SK-N-SH (cell line): Measurements from ENCODE around the gene PRRX1. TPM values are rescaled to one million over a fixed set of nuclear protein-coding genes. Genes with fewer than 3 reads are reported as not detected.
A peak's percentile ranks its signal among the peaks of the same experiment; 100 is the strongest.

ENCODE experiments used
- CTCF ChIA-PET: fragments of 300-600, 350-600 bp; formaldehyde crosslinking; extraction: SDS; loops from one replicate; lab custom pipeline; 2021; lab: Yijun Ruan, JAX
- POLR2A ChIA-PET: fragments of 350-600 bp; sonication (Branson Sonifier 250); formaldehyde crosslinking; extraction: SDS; loops from one replicate; lab custom pipeline; 2020; ENCODE audit warnings: antibody characterized with exemption, inconsistent platforms; lab: Yijun Ruan, JAX
- DNase-seq: peaks from one replicate; pipeline ENCODE4 v3.0.0; 2012
- H2AFZ ChIP-seq: fragments of 200-600 bp; sonication (generic); 2 replicates; pipeline ENCODE4 v1.8.1; 2016; ENCODE audit warnings: antibody characterized with exemption, mild to moderate bottlenecking, low read depth
- H3F3A ChIP-seq: fragments of 200-600 bp; sonication (generic); replicated peaks from 2 replicates; pipeline ENCODE3; 2016; ENCODE audit warnings: antibody characterized with exemption, mild to moderate bottlenecking; ENCODE audit not compliant: insufficient read depth
- H3K27ac ChIP-seq, 2 experiments: fragments of 200-500 bp in 1 of 2; fragments of 200-600 bp in 1 of 2; sonication (Bioruptor generic) in 1 of 2; sonication (generic), shearing (Covaris generic) in 1 of 2; 2 replicates each; pipeline versions ENCODE4 v1.5.1 to v1.6.1; 2014 to 2016; ENCODE audit warnings: low read depth in 2 of 2, inconsistent platforms in 1 of 2, low read length in 1 of 2, mild to moderate bottlenecking in 1 of 2, mixed read lengths in 1 of 2
- H3K27me3 ChIP-seq: fragments of 200-600 bp; sonication (generic), shearing (Covaris generic); 2 replicates; pipeline ENCODE4 v1.6.1; 2016; ENCODE audit warnings: mixed run types; ENCODE audit not compliant: insufficient read depth
- H3K36me3 ChIP-seq, 2 experiments: fragments of 200-500 bp in 1 of 2; fragments of 200-600 bp in 1 of 2; sonication (Bioruptor generic) in 1 of 2; sonication (generic) in 1 of 2; replicated peaks in 1 of 2; 2 replicates each; pipeline versions ENCODE3 to v1.5.1; 2014 to 2016; ENCODE audit warnings: low read length in 1 of 2, mild to moderate bottlenecking in 1 of 2; ENCODE audit not compliant: insufficient read depth in 2 of 2, control insufficient read depth in 1 of 2
- H3K4me1 ChIP-seq, 2 experiments: fragments of 200-500 bp in 1 of 2; fragments of 200-600 bp in 1 of 2; sonication (Bioruptor generic) in 1 of 2; sonication (generic), shearing (Covaris generic) in 1 of 2; 2 replicates each; pipeline versions ENCODE4 v1.5.1 to v1.6.1; 2014 to 2016; ENCODE audit warnings: low read depth in 1 of 2, low read length in 1 of 2, mixed run types in 1 of 2; ENCODE audit not compliant: insufficient read depth in 2 of 2, control insufficient read depth in 1 of 2
- H3K4me2 ChIP-seq: fragments of 200-600 bp; sonication (generic), shearing (Covaris generic); 2 replicates; pipeline ENCODE4 v1.6.1; 2017; ENCODE audit warnings: mixed run types
- H3K4me3 ChIP-seq, 2 experiments: fragments of 200-500 bp in 1 of 2; fragments of 200-600 bp in 1 of 2; sonication (Bioruptor generic) in 1 of 2; sonication (generic), shearing (Covaris generic) in 1 of 2; 2 replicates each; pipeline versions ENCODE4 v1.5.1 to v1.8.1; 2014 to 2016; ENCODE audit warnings: low read depth in 2 of 2, inconsistent platforms in 1 of 2, low read length in 1 of 2, mild to moderate bottlenecking in 1 of 2, mixed read lengths in 1 of 2, moderate library complexity in 1 of 2
- H3K79me2 ChIP-seq: fragments of 200-600 bp; sonication (generic); 2 replicates; pipeline ENCODE4 v1.8.1; 2017; ENCODE audit warnings: mild to moderate bottlenecking; ENCODE audit not compliant: insufficient read depth
- H3K9ac ChIP-seq: fragments of 200-600 bp; sonication (generic); 2 replicates; pipeline ENCODE4 v1.6.1; 2017; ENCODE audit warnings: mixed run types
- H3K9me2 ChIP-seq: fragments of 200-600 bp; sonication (generic); 2 replicates; pipeline ENCODE4 v1.6.1; 2017; ENCODE audit warnings: mixed run types
- H3K9me3 ChIP-seq: fragments of 200-600 bp; sonication (generic); 2 replicates; pipeline ENCODE4 v1.6.1; 2017; ENCODE audit warnings: mixed run types, mild to moderate bottlenecking, moderate library complexity
- H4K20me1 ChIP-seq: fragments of 200-600 bp; sonication (generic); 2 replicates; pipeline ENCODE4 v1.6.1; 2017; ENCODE audit warnings: mild to moderate bottlenecking, mixed run types; ENCODE audit not compliant: insufficient read depth
- EP300 ChIP-seq, 2 experiments: IDR thresholded peaks; 2 replicates each; pipeline versions ENCODE4 v1.4.0 to v1.6.1; 2012; ENCODE audit warnings: borderline replicate concordance in 1 of 2, low read depth in 1 of 2, low read length in 1 of 2
- EZH2phosphoT487 ChIP-seq: fragments of 200-600 bp; sonication (generic); IDR thresholded peaks from 2 replicates; pipeline ENCODE4 v1.6.1; 2017; ENCODE audit warnings: low read depth, mixed run types, mild to moderate bottlenecking, antibody characterized with exemption, moderate library complexity, borderline replicate concordance
- FOSL2 ChIP-seq: IDR thresholded peaks from 2 replicates; pipeline ENCODE4 v1.4.0; 2012; ENCODE audit warnings: low read depth, mild to moderate bottlenecking, moderate library complexity, borderline replicate concordance
- FOXJ3 ChIP-seq: sonication (generic); formaldehyde crosslinking; IDR thresholded peaks from 2 replicates; pipeline ENCODE4 v1.5.1; 2020; ENCODE audit warnings: mild to moderate bottlenecking, missing genetic modification reagents
- GABPA ChIP-seq: IDR thresholded peaks from 2 replicates; pipeline ENCODE4 v1.4.0; 2012; ENCODE audit warnings: low read depth, mild to moderate bottlenecking
- GATA2 ChIP-seq: sonication (generic); formaldehyde crosslinking; IDR thresholded peaks from 2 replicates; pipeline ENCODE4 v1.5.0; 2020; ENCODE audit warnings: mild to moderate bottlenecking, missing genetic modification reagents
- JUND ChIP-seq: IDR thresholded peaks from 2 replicates; pipeline ENCODE4 v1.4.0; 2012
- MXI1 ChIP-seq: IDR thresholded peaks from 2 replicates; pipeline ENCODE4 v1.6.1; 2012; ENCODE audit warnings: mild to moderate bottlenecking, low read depth, low read length, improper control_type of control experiment
- NFIC ChIP-seq: IDR thresholded peaks from 2 replicates; pipeline ENCODE4 v1.4.0; 2012; ENCODE audit warnings: borderline replicate concordance
- PBX3 ChIP-seq: IDR thresholded peaks from 2 replicates; pipeline ENCODE4; 2012
- POLR2AphosphoS5 ChIP-seq: IDR thresholded peaks from 2 replicates; pipeline ENCODE4 v1.6.1; 2012; ENCODE audit warnings: low read depth, low read length
- RCOR1 ChIP-seq: fragments of 150-350 bp; IDR thresholded peaks from 2 replicates; pipeline ENCODE4 v1.6.1; 2017; ENCODE audit warnings: antibody characterized with exemption, low read length
- RFX5 ChIP-seq: IDR thresholded peaks from 2 replicates; pipeline ENCODE4 v1.6.1; 2012; ENCODE audit warnings: mild to moderate bottlenecking, improper control_type of control experiment, low read length
- SIN3A ChIP-seq: IDR thresholded peaks from 2 replicates; pipeline ENCODE4 v1.6.1; 2012; ENCODE audit warnings: low read depth, mild to moderate bottlenecking, low read length, moderate library complexity, borderline replicate concordance
- TCF12 ChIP-seq: IDR thresholded peaks from 2 replicates; pipeline ENCODE4 v1.4.0; 2012
- TEAD4 ChIP-seq: IDR thresholded peaks from 2 replicates; pipeline ENCODE4 v1.4.0; 2012; ENCODE audit warnings: mild to moderate bottlenecking, borderline replicate concordance; ENCODE audit not compliant: insufficient read depth
- USF1 ChIP-seq: IDR thresholded peaks from 2 replicates; pipeline ENCODE4 v1.4.0; 2012; ENCODE audit warnings: low read depth, borderline replicate concordance
- YY1 ChIP-seq: IDR thresholded peaks from 2 replicates; pipeline ENCODE4 v1.4.0; 2012; ENCODE audit warnings: low read depth, mild to moderate bottlenecking
- WGBS: methylation state at CpG from one replicate; pipeline ENCODE4 v1.1.6; 2017; ENCODE audit warnings: low lambda C conversion rate; 5-methylcytosine and 5-hydroxymethylcytosine counted together
- polyA plus RNA-seq, 3 experiments: library from polyadenylated mRNA; depleted of rRNA; stranded (reverse); fragments of >200 nt; gene quantifications; 2 replicates each; pipeline ENCODE4 v1.2.3, GENCODE V29; 2012
- TF ChIP-seq, protein P1 (sequence below): IDR thresholded peaks from 2 replicates; pipeline ENCODE4 v1.4.0; 2012; ENCODE audit warnings: low read depth
- TF ChIP-seq, protein P2 (sequence below): fragments of 150-350 bp; IDR thresholded peaks from 2 replicates; pipeline ENCODE4 v1.6.1; 2017; ENCODE audit warnings: antibody characterized with exemption, low read length, low read depth, borderline replicate concordance

Gene PRRX1
- polyA plus RNA-seq, 1 of the 3 experiments (the other 2 are of a cell fraction): 356 TPM

DNA sequence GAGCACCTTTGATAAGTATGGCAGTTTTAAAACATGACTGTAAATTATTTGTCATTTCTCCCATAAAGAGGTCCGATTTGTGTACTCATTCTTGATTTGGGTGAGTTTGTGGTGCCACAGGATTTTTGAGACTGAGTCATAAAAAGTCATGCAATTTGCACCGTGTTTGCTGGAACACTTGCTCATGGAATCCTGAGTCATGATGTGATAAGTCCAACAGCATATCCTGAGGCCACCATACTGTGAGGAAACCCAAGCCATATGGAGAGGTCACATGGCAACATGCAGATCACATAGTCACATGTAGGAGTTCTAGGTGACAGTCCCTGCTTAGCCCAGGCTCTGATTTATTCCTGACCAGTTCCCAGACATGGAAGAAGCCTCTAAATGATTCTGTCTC, 40.8 kb upstream of the PRRX1 start:
- CTCF ChIA-PET: interaction anchor here (0.9 kb wide), 1 partner anchor 21 kb away, joined by 3 read pairs; no protein-coding TSS in a partner anchor
- H3K36me3 ChIP-seq: no peaks in the 10 kb centered on the region
- DNase-seq: no peak
- no peaks in the 10 kb centered on the region for H4K20me1 ChIP-seq
- TF ChIP-seq YY1: peak; percentile 70; the same call in 1 of the 2 replicates
- peak in 1 of 2 experiments; percentile 62; a peak in 1 of 4 replicates for TF ChIP-seq EP300 (IDR thresholded peaks at IDR 0.05; ENCODE audit: borderline replicate concordance in 1 of 2, low read depth in 1 of 2, low read length in 1 of 2)
- TF ChIP-seq POLR2AphosphoS5: no peak
- peak; percentile 28; the same call in 1 of the 2 replicates for TF ChIP-seq NFIC
- peak; percentile 72; the same call in 1 of the 2 replicates for TF ChIP-seq USF1
- TF ChIP-seq TCF12: peak; percentile 59
- TF ChIP-seq TEAD4: peak; percentile 24; the same call in 1 of the 2 replicates
- no peak for TF ChIP-seq RCOR1
- peak; percentile 12; the same call in 1 of the 2 replicates for TF ChIP-seq PBX3
- TF ChIP-seq FOSL2: peak; percentile 76
- TF ChIP-seq JUND: peak; percentile 63
- TF ChIP-seq, protein P1, sequence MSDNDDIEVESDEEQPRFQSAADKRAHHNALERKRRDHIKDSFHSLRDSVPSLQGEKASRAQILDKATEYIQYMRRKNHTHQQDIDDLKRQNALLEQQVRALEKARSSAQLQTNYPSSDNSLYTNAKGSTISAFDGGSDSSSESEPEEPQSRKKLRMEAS: peak; percentile 64
- no peak for TF ChIP-seq GATA2 (CRISPR knock-in tag)
- peaks cover 12% of the 10 kb centered on the region; the same call in 1 of the 2 replicates for H3K9me3 ChIP-seq
- no peak overlapping the region for H3K9ac ChIP-seq
- 0% methylated on average over 2 of the region's 2 CpGs for WGBS
- no peak overlapping the region; a peak in 1 of 4 replicates for H3K27ac ChIP-seq
- no peaks in the 10 kb centered on the region for H3K9me2 ChIP-seq
- no peak overlapping the region for H2AFZ ChIP-seq
- H3K4me2 ChIP-seq: no peak overlapping the region
- no peak overlapping the region for H3K4me3 ChIP-seq
- no peaks in the 10 kb centered on the region for H3K27me3 ChIP-seq
- peaks cover 35% of the 10 kb centered on the region for H3F3A ChIP-seq
- peaks cover 7 to 8% of the 10 kb centered on the region in 2 experiments; a peak in 3 of 4 replicates for H3K4me1 ChIP-seq
- POLR2A ChIA-PET: no interaction called here
- H3K79me2 ChIP-seq: no peaks in the 10 kb centered on the region

DNA sequence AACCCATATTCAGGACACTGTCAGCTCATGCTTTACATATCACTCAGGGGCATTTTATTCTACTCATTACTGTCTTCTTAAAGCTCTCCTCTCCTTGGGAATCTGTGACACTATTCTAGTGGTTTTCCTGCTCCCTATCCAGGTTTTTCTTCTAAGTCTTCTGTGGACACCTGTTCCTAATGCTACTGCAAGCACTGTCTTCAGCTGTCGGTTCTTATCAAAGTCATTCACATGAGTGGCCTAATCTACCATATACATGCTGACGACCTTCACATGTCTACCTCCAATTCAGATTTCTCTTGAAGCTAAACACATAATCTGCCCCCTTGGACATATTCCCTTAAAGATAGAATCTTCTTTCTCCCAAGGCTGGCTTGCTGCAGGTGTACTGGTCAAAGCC, 39.8 kb upstream of the PRRX1 start:
- ChIA-PET POLR2A (no interaction called here), CTCF (interaction anchor here (0.6 kb wide), 1 partner anchor 27 kb away, joined by 3 read pairs; no protein-coding TSS in a partner anchor)
- Histone ChIP-seq H3K36me3 (no peaks in the 10 kb centered on the region), H3K27me3 (no peaks in the 10 kb centered on the region), H4K20me1 (no peaks in the 10 kb centered on the region), H3K4me1 (peaks cover 4 to 6% of the 10 kb centered on the region in 2 experiments; a peak in 3 of 4 replicates), H3K9me3 (peaks cover 12% of the 10 kb centered on the region; the same call in 1 of the 2 replicates), H3F3A (peaks cover 32% of the 10 kb centered on the region), H2AFZ (no peak overlapping the region), H3K9me2 (no peaks in the 10 kb centered on the region), H3K79me2 (no peaks in the 10 kb centered on the region), H3K4me2 (no peak overlapping the region), H3K9ac (no peak overlapping the region), H3K27ac (no peak overlapping the region), H3K4me3 (no peak overlapping the region)
- TF ChIP-seq FOXJ3 (CRISPR knock-in tag): no peak
- TF ChIP-seq, protein P2, sequence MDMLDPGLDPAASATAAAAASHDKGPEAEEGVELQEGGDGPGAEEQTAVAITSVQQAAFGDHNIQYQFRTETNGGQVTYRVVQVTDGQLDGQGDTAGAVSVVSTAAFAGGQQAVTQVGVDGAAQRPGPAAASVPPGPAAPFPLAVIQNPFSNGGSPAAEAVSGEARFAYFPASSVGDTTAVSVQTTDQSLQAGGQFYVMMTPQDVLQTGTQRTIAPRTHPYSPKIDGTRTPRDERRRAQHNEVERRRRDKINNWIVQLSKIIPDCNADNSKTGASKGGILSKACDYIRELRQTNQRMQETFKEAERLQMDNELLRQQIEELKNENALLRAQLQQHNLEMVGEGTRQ: no peak
- TF ChIP-seq GATA2 (CRISPR knock-in tag): no peak
- TF ChIP-seq EZH2phosphoT487: no peak
- no peak for TF ChIP-seq SIN3A
- TF ChIP-seq, protein P1: no peak
- no peak for TF ChIP-seq FOSL2
- TF ChIP-seq EP300 (IDR thresholded peaks at IDR 0.05; ENCODE audit: borderline replicate concordance in 1 of 2, low read depth in 1 of 2, low read length in 1 of 2): no peak
- no peak for TF ChIP-seq MXI1
- TF ChIP-seq RFX5: no peak
- TF ChIP-seq GABPA: no peak
- whole genome bisulfite sequencing: 35% methylated on average over 2 of the region's 2 CpGs
- DNase-seq: no peak
